ENCODE results near the gene VIM.
A peak's percentile ranks its signal among the peaks of the same experiment; 100 is the strongest.
"Not testable (repeated sequence)": the region's sequence is repeated elsewhere in the genome, so short reads cannot be mapped to it uniquely, and the experiment has no call there.

VIM gene

DNA sequence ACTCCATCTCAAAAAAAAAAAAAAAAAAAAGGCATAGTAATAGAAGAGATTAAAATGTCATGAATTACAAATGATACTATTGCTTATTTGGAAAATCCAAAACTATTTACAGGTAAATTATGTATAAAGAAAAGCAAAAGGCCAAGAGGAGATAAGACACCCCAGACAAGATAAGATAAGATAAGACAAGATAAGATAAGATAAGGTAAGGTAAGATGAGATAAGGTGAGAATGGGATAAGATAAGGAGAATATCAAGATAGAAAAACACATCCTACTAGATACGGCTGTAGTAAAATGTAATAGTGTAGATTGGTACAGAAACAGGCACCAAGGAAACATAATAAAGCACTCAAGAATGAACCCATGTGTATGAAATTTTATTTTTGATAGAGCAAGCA is 20.9 kb downstream of the VIM start:
- TF ChIP-seq, protein P1, sequence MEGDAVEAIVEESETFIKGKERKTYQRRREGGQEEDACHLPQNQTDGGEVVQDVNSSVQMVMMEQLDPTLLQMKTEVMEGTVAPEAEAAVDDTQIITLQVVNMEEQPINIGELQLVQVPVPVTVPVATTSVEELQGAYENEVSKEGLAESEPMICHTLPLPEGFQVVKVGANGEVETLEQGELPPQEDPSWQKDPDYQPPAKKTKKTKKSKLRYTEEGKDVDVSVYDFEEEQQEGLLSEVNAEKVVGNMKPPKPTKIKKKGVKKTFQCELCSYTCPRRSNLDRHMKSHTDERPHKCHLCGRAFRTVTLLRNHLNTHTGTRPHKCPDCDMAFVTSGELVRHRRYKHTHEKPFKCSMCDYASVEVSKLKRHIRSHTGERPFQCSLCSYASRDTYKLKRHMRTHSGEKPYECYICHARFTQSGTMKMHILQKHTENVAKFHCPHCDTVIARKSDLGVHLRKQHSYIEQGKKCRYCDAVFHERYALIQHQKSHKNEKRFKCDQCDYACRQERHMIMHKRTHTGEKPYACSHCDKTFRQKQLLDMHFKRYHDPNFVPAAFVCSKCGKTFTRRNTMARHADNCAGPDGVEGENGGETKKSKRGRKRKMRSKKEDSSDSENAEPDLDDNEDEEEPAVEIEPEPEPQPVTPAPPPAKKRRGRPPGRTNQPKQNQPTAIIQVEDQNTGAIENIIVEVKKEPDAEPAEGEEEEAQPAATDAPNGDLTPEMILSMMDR (IDR thresholded peaks at IDR 0.05; ENCODE audit: insufficient read depth, low read depth, low read length, missing control alignments), result no peak
- DNase-seq (ENCODE audit: low read depth), result no peak
- H3K4me3 ChIP-seq (ENCODE audit: low read length), result no peak overlapping the region

DNA sequence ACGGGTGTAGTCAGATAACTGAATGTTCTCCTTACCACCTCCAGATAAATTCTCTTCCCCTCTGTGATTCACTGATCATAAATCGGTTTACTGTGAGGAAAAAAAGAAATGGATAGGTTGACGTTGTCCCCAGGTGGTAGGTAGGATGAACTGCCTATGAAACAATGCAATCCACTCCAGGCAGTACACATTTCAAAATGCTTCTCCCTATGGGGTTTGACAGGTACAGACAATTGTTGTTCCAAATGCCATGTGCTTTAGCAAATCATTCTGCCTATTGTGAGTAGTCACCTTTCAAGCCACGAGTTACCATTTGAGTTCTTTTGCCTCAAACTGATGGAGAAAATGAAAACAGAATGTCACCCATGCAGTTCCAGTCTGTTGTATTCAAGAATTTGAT is 21.8 kb downstream of the VIM start:
- no peak overlapping the region for H3K4me3 ChIP-seq (ENCODE audit: low read length)
- TF ChIP-seq, protein P1 (IDR thresholded peaks at IDR 0.05; ENCODE audit: insufficient read depth, low read depth, low read length, missing control alignments), result peak; percentile 41
- peak; percentile 33 for DNase-seq (ENCODE audit: low read depth)

DNA sequence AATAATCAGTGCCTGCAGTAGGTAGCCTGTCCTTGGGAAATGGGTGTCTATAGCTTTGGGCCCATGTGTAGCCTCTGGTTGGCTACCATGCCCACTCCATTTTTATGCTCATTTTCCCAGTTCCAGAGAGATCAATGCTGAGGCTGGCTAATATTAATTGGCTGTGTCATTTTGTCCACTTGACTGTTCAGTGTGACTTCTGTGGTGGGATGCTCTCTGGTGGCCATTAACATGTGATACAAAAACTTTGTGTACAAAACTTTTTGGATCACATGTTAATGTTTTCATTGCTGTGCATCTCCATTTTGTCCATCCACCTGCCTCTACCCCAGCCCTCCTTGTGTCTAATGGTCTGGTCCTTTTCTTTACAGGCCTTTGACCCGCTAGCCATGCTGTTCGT is 22.7 kb downstream of the VIM start:
- H3K4me3 ChIP-seq (ENCODE audit: low read length), result no peak overlapping the region
- no peak for DNase-seq (ENCODE audit: low read depth)
- TF ChIP-seq, protein P1 (IDR thresholded peaks at IDR 0.05; ENCODE audit: insufficient read depth, low read depth, low read length, missing control alignments), result no peak

DNA sequence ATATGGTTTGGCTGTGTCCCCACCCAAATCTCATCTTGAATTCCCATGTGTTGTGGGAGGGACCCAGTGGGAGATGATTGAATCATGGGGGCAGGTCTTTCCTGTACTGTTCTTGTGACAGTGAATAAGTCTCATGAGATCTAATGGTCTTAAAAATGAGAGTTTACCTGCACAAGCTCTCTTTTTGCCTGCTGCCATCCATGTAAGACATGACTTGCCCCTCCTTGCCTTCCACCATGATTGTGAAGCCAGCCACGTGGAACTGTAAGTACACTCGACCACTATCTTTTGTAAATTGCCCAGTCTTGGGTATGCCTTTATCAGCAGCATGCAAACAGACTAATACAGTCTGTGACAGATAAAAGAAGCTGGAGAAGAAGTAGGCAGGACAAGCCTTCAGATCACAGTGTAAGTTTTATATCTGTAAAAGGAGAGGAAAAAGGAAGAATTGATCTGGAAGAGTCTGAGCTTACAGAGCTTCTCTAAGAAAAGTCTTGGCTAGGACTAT is 26.6 kb downstream of the VIM start:
- not testable (repeated sequence) for H3K4me3 ChIP-seq (ENCODE audit: low read length); DNase-seq (ENCODE audit: low read depth)

GRCh38 chr10:17255512-17255911 is 27.5 kb downstream of the VIM start:
- DNase-seq (ENCODE audit: low read depth), result no peak
- no peak overlapping the region for H3K4me3 ChIP-seq (ENCODE audit: low read length)
- TF ChIP-seq, protein P1 (IDR thresholded peaks at IDR 0.05; ENCODE audit: insufficient read depth, low read depth, low read length, missing control alignments), result no peak

GRCh38 chr10:17256051-17256450 is 28.0 kb downstream of the VIM start:
- H3K4me3 ChIP-seq (ENCODE audit: low read length), result no peak overlapping the region
- DNase-seq (ENCODE audit: low read depth), result no peak
- TF ChIP-seq, protein P1 (IDR thresholded peaks at IDR 0.05; ENCODE audit: insufficient read depth, low read depth, low read length, missing control alignments), result no peak

DNA sequence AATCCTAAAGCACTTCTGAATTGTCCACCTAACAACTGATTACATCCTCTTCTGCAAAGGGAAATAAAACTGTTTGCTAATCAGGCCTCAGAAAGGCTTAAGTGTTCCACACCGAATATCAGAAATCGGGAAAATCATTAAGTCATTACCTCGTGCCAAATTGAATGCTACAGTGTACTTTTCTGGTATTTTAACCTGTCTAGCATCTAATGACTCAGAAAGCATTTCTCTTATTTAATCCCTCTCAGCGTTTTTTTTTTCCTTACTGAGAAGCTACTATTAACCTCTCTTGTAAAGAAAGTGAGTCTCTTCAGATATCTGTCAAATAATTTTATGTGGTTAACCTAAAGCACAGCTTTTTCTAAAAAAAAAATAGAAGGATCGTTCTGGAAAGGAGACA is 28.6 kb downstream of the VIM start:
- TF ChIP-seq, protein P1 (IDR thresholded peaks at IDR 0.05; ENCODE audit: insufficient read depth, low read depth, low read length, missing control alignments), result no peak
- DNase-seq (ENCODE audit: low read depth), result no peak
- H3K4me3 ChIP-seq (ENCODE audit: low read length), result no peak overlapping the region
